IMR-90 (cell line): ENCODE data around the gene IP6K1.

Experiments used
- CHD1 ChIP-seq: IDR thresholded peaks from 2 replicates; pipeline ENCODE4 v1.6.1; 2012; ENCODE audit warnings: low read depth, low read length, improper control_type of control experiment
- CTCF ChIP-seq: conservative IDR thresholded peaks from 2 replicates; pipeline ENCODE4 v1.5.1; 2012; ENCODE audit warnings: mild to moderate bottlenecking, low read depth, low read length, improper control_type of control experiment
- ELK1 ChIP-seq: fragments of 150-350 bp; IDR thresholded peaks from 2 replicates; pipeline ENCODE4 v1.6.1; 2016; ENCODE audit warnings: low read depth, mild to moderate bottlenecking, low read length, moderate library complexity, borderline replicate concordance
- FOS ChIP-seq: fragments of 150-350 bp; IDR thresholded peaks from 2 replicates; pipeline ENCODE4 v1.6.1; 2016; ENCODE audit warnings: low read depth, low read length
- MAFK ChIP-seq: IDR thresholded peaks from 2 replicates; pipeline ENCODE4 v1.6.1; 2012; ENCODE audit warnings: low read depth, low read length, improper control_type of control experiment
- MXI1 ChIP-seq: IDR thresholded peaks from 2 replicates; pipeline ENCODE4 v1.6.1; 2012; ENCODE audit warnings: low read depth, mild to moderate bottlenecking, low read length, moderate library complexity, borderline replicate concordance
- NFE2L2 ChIP-seq: fragments of 150-350 bp; IDR thresholded peaks from 2 replicates; pipeline ENCODE4 v1.6.1; 2016; ENCODE audit warnings: low read depth, mild to moderate bottlenecking, low read length
- POLR2A ChIP-seq: IDR thresholded peaks from 2 replicates; pipeline ENCODE4 v1.6.1; 2012; ENCODE audit warnings: mild to moderate bottlenecking, low read depth, low read length
- RAD21 ChIP-seq: IDR thresholded peaks from 2 replicates; pipeline ENCODE4 v1.6.1; 2012; ENCODE audit warnings: low read length, improper control_type of control experiment
- RCOR1 ChIP-seq: IDR thresholded peaks from 2 replicates; pipeline ENCODE4 v1.6.1; 2012; ENCODE audit warnings: mild to moderate bottlenecking, low read length, improper control_type of control experiment; ENCODE audit not compliant: insufficient replicate concordance
- RFX5 ChIP-seq: IDR thresholded peaks from 2 replicates; pipeline ENCODE4 v1.8.0; 2012; ENCODE audit warnings: low read depth, mild to moderate bottlenecking, low read length, moderate library complexity
- SMC3 ChIP-seq: fragments of 150-350 bp; IDR thresholded peaks from 2 replicates; pipeline ENCODE4 v1.6.1; 2016; ENCODE audit warnings: low read depth, mild to moderate bottlenecking, antibody characterized with exemption, low read length, moderate library complexity
- USF2 ChIP-seq: fragments of 150-350 bp; IDR thresholded peaks from 2 replicates; pipeline ENCODE4 v1.6.1; 2017; ENCODE audit warnings: mild to moderate bottlenecking, antibody characterized with exemption, low read length, low read depth

- no peak for TF ChIP-seq SMC3
- no peak for TF ChIP-seq CTCF
- TF ChIP-seq MAFK = no peak
- no peak for TF ChIP-seq RAD21
- TF ChIP-seq POLR2A = no peak
- TF ChIP-seq FOS = no peak
- no peak for TF ChIP-seq CHD1
- TF ChIP-seq MXI1 = peak; percentile 51; the same call in 1 of the 2 replicates
- no peak for TF ChIP-seq ELK1
- TF ChIP-seq NFE2L2 = no peak
- TF ChIP-seq USF2 = no peak
- TF ChIP-seq RFX5 = no peak
- TF ChIP-seq RCOR1 = no peak
Observed at GRCh38 chr3:49813497-49814174, 27.3 kb upstream of the IP6K1 start, which contains the start of gene UBA7.
